GM21390 (cell line): ENCODE measurements around the gene AJM1.

Experiments
- ATAC-seq: cut with Tn5 transposase; IDR thresholded peaks from one replicate; pipeline ENCODE4 v1.9.1; 2021; ENCODE audit not compliant: unreplicated experiment

AJM1 gene

GRCh38 chr9:136807281-136808074 lies 34.8 kb upstream of the AJM1 start, which contains the start of gene RABL6:
Gene RABL6 (plus strand): TSS chr9:136807948. CDS start chr9:136808197, 249 bp downstream.
- ATAC-seq, result peak; percentile 75

DNA sequence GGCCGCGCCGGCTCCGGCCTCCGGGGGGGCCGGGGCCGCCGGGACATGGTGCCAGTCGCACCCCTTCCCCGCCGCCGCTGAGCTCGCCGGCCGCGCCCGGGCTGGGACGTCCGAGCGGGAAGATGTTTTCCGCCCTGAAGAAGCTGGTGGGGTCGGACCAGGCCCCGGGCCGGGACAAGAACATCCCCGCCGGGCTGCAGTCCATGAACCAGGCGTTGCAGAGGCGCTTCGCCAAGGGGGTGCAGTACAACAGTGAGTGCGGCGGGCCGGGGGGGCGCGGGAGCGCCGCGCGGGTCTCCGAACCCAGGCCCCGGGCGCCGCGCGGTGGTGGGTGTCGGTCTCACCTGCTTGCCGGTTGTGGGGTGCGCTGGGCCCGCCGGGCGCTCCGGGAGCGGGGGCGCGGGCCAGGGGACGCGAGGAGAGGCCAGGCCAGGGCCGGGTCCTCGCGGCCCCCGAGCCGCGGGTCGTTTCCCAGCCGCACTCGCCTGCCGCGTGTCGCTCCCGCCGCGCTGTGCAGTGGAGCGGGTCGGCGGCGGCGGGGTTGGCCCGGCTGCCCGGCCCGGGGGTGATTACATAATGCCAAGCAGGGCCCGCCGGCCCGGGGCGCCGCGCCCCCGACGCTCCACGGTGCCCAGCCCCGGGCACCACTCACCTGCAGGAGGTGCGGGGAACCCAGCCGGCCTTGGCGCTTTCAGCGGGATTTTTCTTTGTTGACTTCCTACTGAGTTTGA lies 34.0 kb upstream of the AJM1 start:
- peak; percentile 30 for ATAC-seq

DNA sequence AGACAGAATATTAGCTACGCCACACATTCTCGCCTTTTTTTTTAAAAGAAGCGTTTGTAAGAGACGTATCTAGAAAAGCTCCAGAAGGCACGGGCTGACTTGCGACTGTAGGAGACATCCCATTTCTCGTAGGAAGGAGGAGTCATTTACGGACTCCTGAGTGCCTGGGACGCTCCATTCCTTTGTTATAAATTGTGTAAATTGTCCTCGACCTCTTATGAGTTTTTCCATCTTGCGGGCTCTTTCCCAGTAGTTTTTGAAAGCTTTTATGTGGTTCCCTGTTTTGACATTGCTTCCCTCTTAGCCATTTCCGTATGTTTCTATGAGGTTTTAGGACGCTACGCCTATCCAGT lies 33.5 kb upstream of the AJM1 start:
- no peak for ATAC-seq

DNA sequence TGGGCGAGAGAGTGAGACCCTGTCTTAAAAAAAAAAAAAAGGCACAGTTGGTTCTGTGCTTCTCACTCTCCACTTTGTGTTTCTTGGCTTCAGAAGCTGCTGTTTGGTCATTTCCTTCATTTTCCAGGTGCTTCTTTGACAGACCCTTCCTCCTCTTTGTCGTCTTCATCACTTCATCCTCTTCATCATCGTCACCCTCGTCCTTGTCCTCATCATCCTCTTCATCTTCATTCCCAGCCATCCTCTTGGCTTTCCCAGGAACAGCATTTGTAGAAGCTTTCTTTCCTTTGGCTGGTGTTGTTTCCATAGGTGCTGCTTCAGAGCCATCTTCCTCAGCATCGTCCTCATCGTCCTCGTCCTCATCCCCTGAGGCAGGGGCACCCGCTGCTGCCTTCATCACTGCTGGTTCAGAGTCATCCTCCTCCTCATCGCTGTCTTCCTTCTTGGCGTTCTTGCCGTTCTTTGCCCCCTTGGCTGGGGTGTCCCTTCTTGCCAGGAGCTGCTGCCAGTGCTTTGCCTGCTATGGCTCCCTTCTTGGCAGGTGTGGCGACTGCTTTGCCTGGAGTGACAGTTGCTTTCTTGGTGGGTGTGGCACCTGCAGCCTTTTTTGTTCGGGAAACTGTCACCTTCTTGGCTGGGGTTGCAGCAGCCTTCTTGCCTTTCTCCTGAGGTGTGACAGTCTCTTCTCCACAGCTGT lies 27.4 kb upstream of the AJM1 start:
- ATAC-seq, result no peak

DNA sequence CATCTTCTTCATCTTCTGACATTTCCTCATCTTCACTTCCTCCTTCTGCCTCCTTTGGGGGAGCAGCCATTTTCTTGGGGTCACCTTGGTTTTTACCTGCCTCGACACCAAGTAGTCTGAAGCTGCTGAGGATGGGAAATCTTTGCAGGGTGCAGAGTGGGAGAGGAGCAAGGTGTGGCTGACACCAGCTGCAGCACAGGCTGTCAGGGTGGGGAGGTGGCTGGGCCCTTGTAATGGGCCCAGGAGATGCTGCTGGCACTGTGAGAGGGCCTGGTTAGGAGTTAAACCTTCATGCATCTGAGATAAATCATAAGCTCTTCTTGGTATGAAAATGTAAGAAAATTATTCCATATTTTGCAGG lies 26.9 kb upstream of the AJM1 start:
- ATAC-seq, result no peak

- ATAC-seq, result no peak
These were observed 21.1 kb upstream of the AJM1 start for GRCh38 chr9:136820971-136821825.

GRCh38 chr9:136821826-136822544 lies 20.3 kb upstream of the AJM1 start:
- no peak for ATAC-seq

DNA sequence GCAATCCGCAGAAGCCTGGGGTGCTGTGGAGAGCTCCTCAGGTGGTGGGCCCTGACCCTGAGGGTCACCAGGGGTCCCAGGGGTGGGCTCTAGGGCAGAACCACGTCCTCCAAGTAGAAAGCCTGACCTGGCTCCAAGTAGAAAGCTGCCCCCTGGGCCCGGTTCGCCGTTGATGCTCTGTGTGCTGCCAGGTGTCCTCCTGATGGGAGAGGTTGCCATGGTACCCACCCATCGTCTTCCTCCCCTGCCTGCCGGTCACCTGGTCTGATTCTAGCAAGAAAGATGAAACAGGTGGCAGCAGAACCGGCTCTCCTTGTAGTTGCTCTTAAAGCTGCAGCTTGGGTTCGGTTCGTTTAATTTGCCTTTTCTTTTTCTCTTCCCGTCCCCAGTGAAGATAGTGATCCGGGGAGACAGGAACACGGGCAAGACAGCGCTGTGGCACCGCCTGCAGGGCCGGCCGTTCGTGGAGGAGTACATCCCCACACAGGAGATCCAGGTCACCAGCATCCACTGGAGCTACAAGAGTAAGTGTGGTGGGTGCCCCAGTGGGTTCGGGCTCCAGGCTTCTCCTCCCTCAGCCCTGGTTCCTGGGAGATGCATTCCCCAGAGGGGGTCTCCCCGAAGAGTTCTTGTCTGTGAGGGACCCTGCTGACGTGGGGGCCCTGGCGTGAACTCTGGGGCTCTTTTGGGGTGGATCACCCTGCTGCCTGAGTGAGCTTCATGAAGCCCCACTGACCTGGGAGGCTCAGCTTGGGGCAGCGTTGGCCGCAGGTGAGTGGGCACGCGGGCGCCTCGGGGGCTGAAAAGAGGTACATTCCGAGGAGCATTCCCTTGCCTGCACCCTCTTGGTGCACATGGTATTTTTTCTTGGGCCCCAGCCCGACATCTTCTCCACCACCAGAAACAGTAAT lies 18.9 kb upstream of the AJM1 start:
- ATAC-seq, result no peak

DNA sequence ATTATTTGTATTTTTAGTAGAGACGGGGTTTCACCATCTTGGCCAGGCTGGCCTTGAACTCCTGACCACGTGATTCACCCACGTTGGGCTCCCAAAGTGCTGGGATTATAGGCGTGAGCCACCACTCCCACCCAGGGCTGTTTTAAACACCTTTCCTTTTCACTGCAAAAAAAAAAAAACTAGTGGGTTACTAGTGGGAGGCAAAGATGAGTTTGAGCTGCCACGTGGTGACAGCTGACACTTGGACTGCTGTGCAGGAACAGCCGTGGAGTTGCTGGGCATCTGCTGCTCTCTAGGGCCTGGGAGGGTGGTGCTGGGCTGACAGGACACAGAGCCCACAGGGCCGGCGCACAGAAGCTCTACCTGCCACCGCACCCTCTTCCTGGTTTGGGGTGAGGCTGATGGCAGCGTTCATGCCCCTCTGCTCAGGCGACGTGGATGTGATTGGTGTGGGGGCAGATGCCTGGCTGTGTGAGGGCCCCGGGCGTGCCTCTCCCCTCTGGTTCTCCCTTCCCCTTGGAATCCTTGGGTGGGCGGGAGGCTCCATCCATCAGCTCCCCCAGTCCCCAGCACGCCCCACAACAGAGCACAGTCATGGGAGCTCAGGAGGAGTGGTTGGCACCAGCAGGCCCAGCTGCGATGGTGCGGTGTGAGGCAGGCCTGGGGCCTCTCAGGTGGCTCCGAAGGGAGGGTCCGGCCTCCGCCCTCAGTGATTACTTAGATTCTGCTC lies 17.6 kb upstream of the AJM1 start:
- no peak for ATAC-seq

- no peak for ATAC-seq
These were observed 16.7 kb upstream of the AJM1 start for GRCh38 chr9:136825295-136826187.

GRCh38 chr9:136826188-136826541 lies 16.1 kb upstream of the AJM1 start:
- ATAC-seq, result no peak

- no peak for ATAC-seq
These were observed 15.3 kb upstream of the AJM1 start for GRCh38 chr9:136826703-136827582.

DNA sequence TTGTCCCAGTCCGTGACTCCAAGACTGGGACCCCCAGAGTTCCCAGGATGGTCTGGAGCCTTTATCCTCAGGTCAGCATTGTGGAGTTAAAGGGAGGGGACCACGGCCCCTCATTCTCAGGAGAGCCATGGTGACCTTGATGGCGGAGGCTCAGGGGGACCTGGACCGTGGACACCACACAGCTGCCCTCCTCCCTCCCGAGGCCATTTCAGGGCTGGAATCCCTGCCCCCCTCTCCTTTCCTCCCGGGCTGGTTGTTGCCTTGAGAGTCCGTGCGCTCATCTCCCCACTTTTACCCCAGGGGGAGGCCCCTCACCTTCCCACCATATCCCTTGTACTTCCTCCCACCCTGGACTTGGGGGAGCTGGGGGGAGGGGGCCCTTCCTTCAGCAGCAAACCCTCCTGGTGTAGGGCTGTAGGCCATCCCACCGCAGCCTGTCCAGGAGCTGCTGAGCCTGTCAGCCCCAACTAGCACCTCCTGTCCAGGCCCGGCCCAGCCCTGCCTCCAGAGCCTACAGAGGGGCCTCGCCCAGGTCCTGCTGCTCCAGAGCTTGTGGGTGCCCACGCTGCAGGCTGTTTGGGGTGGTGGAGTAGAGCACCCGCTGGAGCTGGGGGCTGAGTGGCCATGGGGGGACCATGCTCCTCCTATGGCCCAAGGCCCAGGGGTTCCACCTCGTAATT lies 14.3 kb upstream of the AJM1 start:
- ATAC-seq, result no peak

- ATAC-seq, result no peak
These were observed 13.7 kb upstream of the AJM1 start for GRCh38 chr9:136828474-136829140.

DNA sequence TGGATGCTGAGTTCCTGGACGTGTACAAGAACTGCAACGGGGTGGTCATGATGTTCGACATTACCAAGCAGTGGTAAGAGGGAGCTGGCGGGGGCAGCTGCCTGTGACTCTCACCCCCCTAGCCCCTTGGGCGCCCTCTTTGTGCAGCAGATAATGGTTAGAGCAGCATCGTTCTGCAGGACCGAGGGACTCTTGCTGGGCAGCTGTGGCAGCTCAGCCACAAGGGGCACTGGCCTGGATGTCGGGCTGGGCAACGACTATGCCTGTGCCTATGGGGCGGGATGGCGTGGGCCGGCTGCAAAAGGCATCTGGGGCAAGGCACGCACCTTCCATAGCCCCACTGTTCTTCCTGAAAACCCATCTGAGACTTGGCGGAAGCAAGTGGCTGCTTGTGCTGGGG lies 12.9 kb upstream of the AJM1 start:
- ATAC-seq, result no peak
